ENCODE results near the gene NTM.
"Not testable (repeated sequence)": the region's sequence is repeated elsewhere in the genome, so short reads cannot be mapped to it uniquely, and the experiment has no call there.

NTM gene

DNA sequence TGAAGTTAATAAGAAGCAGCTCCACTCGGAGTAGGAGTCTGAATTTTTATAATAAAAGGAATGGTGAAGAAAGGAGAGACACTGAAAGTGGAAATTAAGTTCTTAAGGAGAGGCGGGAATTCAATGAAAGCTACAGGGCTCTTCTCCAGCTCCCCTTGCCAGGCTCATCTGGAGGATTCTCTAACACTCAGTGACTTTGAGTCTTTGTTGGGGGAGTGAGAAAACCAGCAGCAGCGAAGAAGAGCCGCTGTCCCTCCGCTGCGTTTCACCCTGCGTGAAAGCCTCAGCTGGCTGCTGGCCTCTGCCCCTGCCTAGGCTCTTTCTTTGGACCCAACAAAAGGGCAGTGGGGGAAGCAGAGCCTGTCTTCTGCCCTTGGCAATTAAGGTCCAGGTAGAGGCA is 113.0 kb downstream of the NTM start:
- no peak for DNase-seq (ENCODE audit: extremely low read depth, low read depth)
- no peak for TF ChIP-seq CTCF (IDR thresholded peaks at IDR 0.05; ENCODE audit: low read depth, low read length)

DNA sequence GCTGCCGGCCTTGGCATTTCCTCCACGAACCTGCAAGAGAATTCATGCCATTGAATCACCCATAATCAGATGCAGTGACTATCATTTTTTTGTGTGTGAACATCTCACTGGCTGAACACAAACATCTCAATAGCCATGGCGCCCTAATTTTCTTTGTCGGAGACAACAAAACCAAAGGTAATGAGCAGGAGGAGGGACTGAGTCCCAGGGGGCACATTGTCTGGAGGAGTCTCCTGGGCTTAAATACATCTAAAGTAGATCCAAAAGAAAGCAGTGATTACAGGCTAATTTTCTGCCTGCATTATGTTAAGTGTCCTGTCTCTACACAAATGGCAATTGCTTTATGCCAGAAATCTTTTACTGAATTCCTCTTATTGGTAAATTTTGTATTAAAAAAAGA is 113.5 kb downstream of the NTM start:
- no peak for TF ChIP-seq CTCF (IDR thresholded peaks at IDR 0.05; ENCODE audit: low read depth, low read length)
- DNase-seq (ENCODE audit: extremely low read depth, low read depth): no peak

- TF ChIP-seq CTCF (IDR thresholded peaks at IDR 0.05; ENCODE audit: low read depth, low read length): no peak
- no peak for DNase-seq (ENCODE audit: extremely low read depth, low read depth)
Observed at GRCh38 chr11:131486100-131486499, 115.7 kb downstream of the NTM start.

DNA sequence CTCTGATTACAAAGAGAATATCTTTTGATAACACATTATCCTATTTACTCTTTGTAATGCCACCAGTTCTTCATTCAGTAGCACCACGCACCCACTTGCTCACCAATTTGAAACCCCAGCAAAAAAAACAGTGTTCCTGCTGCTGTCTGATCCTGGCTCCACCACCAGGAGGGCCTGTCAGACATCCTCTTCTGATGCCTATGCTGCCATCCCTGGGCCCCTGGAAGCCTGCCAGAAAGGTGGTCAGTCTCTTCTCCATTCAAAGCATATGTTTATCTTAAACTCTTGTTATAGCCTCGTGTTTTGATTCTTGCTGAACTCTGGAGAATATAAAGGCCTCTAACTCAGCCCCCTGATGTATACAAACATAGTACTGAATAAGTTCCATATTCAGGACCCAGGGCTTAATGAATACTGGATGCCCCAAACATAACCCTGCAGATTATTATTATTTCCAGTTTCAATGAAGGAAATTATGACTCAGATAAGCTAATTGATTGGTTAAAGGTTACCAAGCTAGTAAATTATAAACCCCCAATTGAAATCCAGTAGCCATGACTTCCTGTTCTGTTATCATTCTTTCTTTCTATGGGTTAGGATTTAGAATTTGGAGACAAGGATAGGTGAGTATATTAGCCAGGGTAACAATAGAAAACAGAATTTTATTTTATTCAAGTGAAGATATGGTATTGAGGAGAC is 116.7 kb downstream of the NTM start:
- DNase-seq (ENCODE audit: extremely low read depth, low read depth): no peak
- no peak for TF ChIP-seq CTCF (IDR thresholded peaks at IDR 0.05; ENCODE audit: low read depth, low read length)

- TF ChIP-seq CTCF (IDR thresholded peaks at IDR 0.05; ENCODE audit: low read depth, low read length): no peak
- no peak for DNase-seq (ENCODE audit: extremely low read depth, low read depth)
Observed at GRCh38 chr11:131488238-131488637, 117.8 kb downstream of the NTM start.

GRCh38 chr11:131491503-131491902 is 121.1 kb downstream of the NTM start:
- no peak for DNase-seq (ENCODE audit: extremely low read depth, low read depth)

DNA sequence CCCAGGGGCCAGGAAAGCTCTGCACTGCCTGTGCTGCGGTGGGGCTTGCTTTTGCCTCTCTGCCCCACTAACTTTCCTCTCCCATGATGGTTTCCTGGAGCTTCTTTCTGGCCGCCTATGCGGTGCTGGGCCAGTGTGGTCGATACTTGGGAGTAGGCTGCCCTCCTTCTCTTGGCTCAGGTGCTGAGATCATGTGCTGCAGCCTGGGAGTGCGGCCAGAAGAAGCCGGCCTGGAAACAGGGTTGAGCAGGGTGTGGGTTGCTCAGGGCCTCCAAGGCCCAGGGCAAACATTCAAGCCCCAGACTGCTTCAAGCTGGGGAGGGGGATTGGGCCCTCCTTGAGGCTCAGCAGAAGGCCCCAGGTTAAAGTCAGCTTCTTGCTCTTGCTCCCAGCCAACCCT is 125.0 kb downstream of the NTM start:
- TF ChIP-seq CTCF (IDR thresholded peaks at IDR 0.05; ENCODE audit: low read depth, low read length): no peak
- no peak for DNase-seq (ENCODE audit: extremely low read depth, low read depth)

More at GRCh38 chr11:131491503-131491902, 121.1 kb downstream of the NTM start:
- TF ChIP-seq CTCF (IDR thresholded peaks at IDR 0.05; ENCODE audit: low read depth, low read length): no peak

DNA sequence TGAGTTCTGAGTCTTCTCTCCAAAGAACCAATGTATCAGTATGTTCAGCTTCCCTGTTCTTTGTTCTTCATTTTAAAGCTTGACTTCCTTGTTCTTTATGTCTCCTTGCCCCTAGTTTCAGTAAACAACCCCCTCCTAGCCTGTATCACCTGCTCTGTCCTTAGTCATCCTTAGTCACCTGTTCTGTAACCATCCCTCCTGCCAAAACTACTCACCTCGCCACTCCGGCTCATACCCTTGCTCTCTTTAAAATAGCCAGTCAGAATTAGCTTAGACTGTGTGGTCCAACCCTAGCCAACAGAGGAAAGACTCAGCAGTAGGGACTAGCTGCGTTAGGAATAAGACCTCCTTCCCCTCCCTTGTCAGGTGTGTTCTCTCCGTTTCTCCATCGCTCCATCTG is 127.3 kb downstream of the NTM start:
- not testable (repeated sequence) for DNase-seq (ENCODE audit: extremely low read depth, low read depth)

All from AG09319 (cell line).